ENCODE measurements around the gene SMIM7. TPM values are rescaled to one million over a fixed set of nuclear protein-coding genes. Genes with fewer than 3 reads are reported as not detected.

SMIM7 gene
- total RNA-seq, 1 experiment from 2014 or later, result 66.4 TPM

- ChIA-PET CTCF (no interaction called here), POLR2A (no interaction called here), RAD21 (ENCODE audit: low non-redundant PET in 1 of 2, low total read pairs in 2 of 2, uncharacterized antibody in 2 of 2, unreplicated experiment in 2 of 2) (no interaction called here)
- Histone ChIP-seq H3K79me2 (ENCODE audit: insufficient read depth, low read length) (peaks cover 100% of the 10 kb centered on the region), H2AFZ (ENCODE audit: low read depth, low read length, poor library complexity, severe bottlenecking) (no peak overlapping the region), H3K36me3 (ENCODE audit: control insufficient read depth in 1 of 2, insufficient read depth in 2 of 2, low read length in 2 of 2) (no peaks in the 10 kb centered on the region), H3K4me3 (replicated peaks in 1 of 2; ENCODE audit: low read depth in 1 of 2, low read length in 2 of 2) (no peak overlapping the region), H3K27me3 (ENCODE audit: insufficient read depth, low read length) (no peaks in the 10 kb centered on the region), H3K9me2 (ENCODE audit: insufficient read depth) (no peaks in the 10 kb centered on the region), H4K20me1 (ENCODE audit: insufficient read depth) (peaks cover 4% of the 10 kb centered on the region; the same call in 1 of the 2 replicates), H3K4me2 (ENCODE audit: low read length) (no peak overlapping the region), H3K4me1 (ENCODE audit: control insufficient read depth in 1 of 2, insufficient read depth in 2 of 2, low read length in 2 of 2) (peaks cover 6 to 18% of the 10 kb centered on the region in 2 experiments; a peak in 3 of 4 replicates), H3K27ac (ENCODE audit: low read depth, low read length) (no peak overlapping the region), H3K9me3 (ENCODE audit: control insufficient read depth in 1 of 2, insufficient read depth in 1 of 2, low read depth in 1 of 2, low read length in 2 of 2) (no peaks in the 10 kb centered on the region), H3K9ac (ENCODE audit: low read length) (no peak overlapping the region)
- BruUV-seq (replicated peaks), result no TSS peak
- ATAC-seq, result no peak
- no peak for DNase-seq (ENCODE audit: low read depth, low spot score)
- intact Hi-C loops (cut with micrococcal nuclease), result no loop called here
- no peak for TF ChIP-seq SRF (IDR thresholded peaks at IDR 0.05; ENCODE audit: low read depth)
- no peak for TF ChIP-seq RAD21 (IDR thresholded peaks at IDR 0.05; ENCODE audit: low read depth)
- TF ChIP-seq JUND (IDR thresholded peaks at IDR 0.05), result no peak
- TF ChIP-seq MAX (IDR thresholded peaks at IDR 0.05), result no peak
- no peak for TF ChIP-seq EZH2 (IDR thresholded peaks at IDR 0.05)
These were observed 63.5 kb downstream of the SMIM7 start for GRCh38 chr19:16596399-16596798.

Other genes starting within 250 kb of the SMIM7 start
- gene EPS15L1, start 188.2 kb downstream of the SMIM7 start, total RNA-seq (2021; ENCODE audit: unreplicated experiment), result 37.7 TPM
- not detected for gene CALR3, start 164.0 kb downstream of the SMIM7 start, total RNA-seq (2021; ENCODE audit: unreplicated experiment)
- gene C19orf44, start 163.8 kb downstream of the SMIM7 start, total RNA-seq (2021; ENCODE audit: unreplicated experiment), result 6.8 TPM
- gene CHERP, start 117.7 kb downstream of the SMIM7 start, total RNA-seq (2021; ENCODE audit: unreplicated experiment), result 65.8 TPM
- gene SLC35E1, start 87.7 kb downstream of the SMIM7 start, total RNA-seq (2021; ENCODE audit: unreplicated experiment), result 49.1 TPM
- gene MED26, start 31.9 kb downstream of the SMIM7 start, total RNA-seq (2021; ENCODE audit: unreplicated experiment), result 13.3 TPM
- 9.0 TPM for gene TMEM38A, start 995 bp upstream of the SMIM7 start, total RNA-seq (2021; ENCODE audit: unreplicated experiment)
- 0.22 TPM for gene NWD1, start 59.7 kb upstream of the SMIM7 start, total RNA-seq (2021; ENCODE audit: unreplicated experiment)
- gene SIN3B, start 169.3 kb upstream of the SMIM7 start, total RNA-seq (2021; ENCODE audit: unreplicated experiment), result 59.9 TPM
- 0.10 TPM for gene F2RL3, start 228.9 kb upstream of the SMIM7 start, total RNA-seq (2021; ENCODE audit: unreplicated experiment)